HG03439 (cell line): ENCODE measurements around the gene JPT2.

ENCODE experiments used
- ATAC-seq: cut with Tn5 transposase; IDR thresholded peaks from one replicate; pipeline ENCODE4 v1.9.1; 2021; ENCODE audit warnings: mild to moderate bottlenecking, moderate library complexity; ENCODE audit not compliant: unreplicated experiment

The JPT2 gene

DNA sequence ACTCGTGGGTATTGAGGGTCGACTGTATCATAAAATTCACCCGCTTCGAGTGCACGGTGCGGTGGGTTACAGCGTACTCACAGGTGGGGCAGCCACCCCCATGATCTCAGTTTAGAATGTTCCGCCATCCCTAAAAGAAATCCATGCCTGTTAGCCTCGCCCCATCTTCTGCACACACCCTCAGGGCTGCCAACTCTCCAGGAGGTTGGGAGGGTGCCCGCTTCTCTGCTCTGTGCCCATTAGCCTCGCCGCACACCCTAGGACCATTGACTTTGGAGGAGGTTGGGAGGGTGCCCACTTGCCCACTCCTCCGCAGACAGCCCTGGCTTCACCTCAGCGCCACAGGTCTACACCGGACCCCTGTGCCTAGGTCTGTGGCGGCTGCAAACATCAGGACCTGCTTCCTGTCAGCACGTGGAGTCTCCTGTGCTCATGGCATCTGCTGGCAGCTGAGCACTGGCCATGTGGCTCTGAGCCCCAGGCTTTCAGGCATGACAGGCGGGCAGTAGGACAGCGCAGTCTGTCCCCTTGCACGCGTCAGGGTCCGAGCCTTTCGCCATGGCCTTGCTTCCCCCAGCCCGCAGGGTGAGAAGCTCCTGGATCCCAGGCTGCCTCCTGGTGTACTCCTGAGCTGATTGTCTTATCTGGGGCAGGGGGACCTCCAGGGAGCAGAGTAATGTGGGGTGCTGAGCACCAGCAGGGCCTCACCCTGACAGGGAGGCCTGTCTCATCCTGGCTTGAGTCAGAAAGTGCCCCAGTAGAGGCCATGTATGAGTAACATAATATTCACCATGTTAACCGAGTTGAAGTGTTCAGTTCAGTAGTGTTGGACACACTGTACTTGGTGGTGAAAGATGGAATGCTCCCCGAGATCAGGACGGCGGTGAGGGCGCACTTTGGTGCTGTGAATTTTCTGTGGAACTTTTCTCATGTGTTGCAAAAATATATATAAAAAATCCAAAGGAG, 71.4 kb downstream of the JPT2 start:
- no peak for ATAC-seq
